Lower lobe of right lung (tissue), 2 donors: ENCODE measurements around the gene ROR1. TPM values are rescaled to one million over a fixed set of nuclear protein-coding genes. Genes with fewer than 3 reads are reported as not detected.

Experiments used
- ATAC-seq, 2 donors: fragments of 200-7000 bp; cut with Tn5 transposase; one replicate each; pipeline ENCODE4 v1.9.1; 2020 to 2022; ENCODE audit warnings: mild to moderate bottlenecking in 2 of 2, moderate library complexity in 2 of 2
- DNase-seq: peaks from one replicate; pipeline ENCODE4 v3.0.0-alpha.2; 2020
- H3K27ac ChIP-seq: fragments of 200-600 bp; one replicate; pipeline ENCODE4 v1.8.0; 2022
- H3K27me3 ChIP-seq: fragments of 200-600 bp; one replicate; pipeline ENCODE4 v1.8.0; 2022; ENCODE audit warnings: low read depth
- H3K36me3 ChIP-seq: fragments of 200-600 bp; one replicate; pipeline ENCODE4 v1.8.0; 2022; ENCODE audit warnings: mild to moderate bottlenecking
- H3K4me1 ChIP-seq: fragments of 200-600 bp; one replicate; pipeline ENCODE4 v1.8.0; 2022
- H3K4me3 ChIP-seq: fragments of 200-600 bp; one replicate; pipeline ENCODE4 v1.8.0; 2022; ENCODE audit warnings: mild to moderate bottlenecking
- H3K9me3 ChIP-seq: fragments of 200-600 bp; one replicate; pipeline ENCODE4 v1.8.0; 2022
- intact Hi-C: fragments of 100-400 bp; cut with DNase I; formaldehyde crosslinking; loops from one replicate; pipeline ENCODE4 v1.11.0; 2022
- total RNA-seq: library from RNA; stranded (reverse); fragmentation: NEBNext Ultra II Directional; extraction: Animal tissue kit (Norgen Biotek cat#: 25700); gene quantifications from one replicate; pipeline ENCODE4 v1.2.1, GENCODE V29; 2021
- TF ChIP-seq, protein P1 (sequence below): fragments of 200-600 bp; IDR thresholded peaks from one replicate; pipeline ENCODE4 v1.8.0; 2022; ENCODE audit warnings: antibody characterized with exemption, mild to moderate bottlenecking
- donor health status: DM: no; HTN: yes; CAD: no; lungs with severe emphysema.

The ROR1 gene
- total RNA-seq, 1 donor from 2014 or later, result 15.8 TPM

- intact Hi-C loops, result no loop called here
- H3K36me3 ChIP-seq, result no peaks in the 10 kb centered on the region
- no peak for DNase-seq
- no peak overlapping the region for H3K4me3 ChIP-seq
- H3K4me1 ChIP-seq, result no peaks in the 10 kb centered on the region
- H3K27ac ChIP-seq, result no peak overlapping the region
- no peaks in the 10 kb centered on the region for H3K9me3 ChIP-seq
- no peak for ATAC-seq
- TF ChIP-seq, protein P1, sequence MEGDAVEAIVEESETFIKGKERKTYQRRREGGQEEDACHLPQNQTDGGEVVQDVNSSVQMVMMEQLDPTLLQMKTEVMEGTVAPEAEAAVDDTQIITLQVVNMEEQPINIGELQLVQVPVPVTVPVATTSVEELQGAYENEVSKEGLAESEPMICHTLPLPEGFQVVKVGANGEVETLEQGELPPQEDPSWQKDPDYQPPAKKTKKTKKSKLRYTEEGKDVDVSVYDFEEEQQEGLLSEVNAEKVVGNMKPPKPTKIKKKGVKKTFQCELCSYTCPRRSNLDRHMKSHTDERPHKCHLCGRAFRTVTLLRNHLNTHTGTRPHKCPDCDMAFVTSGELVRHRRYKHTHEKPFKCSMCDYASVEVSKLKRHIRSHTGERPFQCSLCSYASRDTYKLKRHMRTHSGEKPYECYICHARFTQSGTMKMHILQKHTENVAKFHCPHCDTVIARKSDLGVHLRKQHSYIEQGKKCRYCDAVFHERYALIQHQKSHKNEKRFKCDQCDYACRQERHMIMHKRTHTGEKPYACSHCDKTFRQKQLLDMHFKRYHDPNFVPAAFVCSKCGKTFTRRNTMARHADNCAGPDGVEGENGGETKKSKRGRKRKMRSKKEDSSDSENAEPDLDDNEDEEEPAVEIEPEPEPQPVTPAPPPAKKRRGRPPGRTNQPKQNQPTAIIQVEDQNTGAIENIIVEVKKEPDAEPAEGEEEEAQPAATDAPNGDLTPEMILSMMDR, result no peak
- no peaks in the 10 kb centered on the region for H3K27me3 ChIP-seq
These were observed 333.8 kb downstream of the ROR1 start for GRCh38 chr1:64107632-64108031.

- TF ChIP-seq, protein P1, result no peak
- Histone ChIP-seq H3K27ac (no peak overlapping the region), H3K9me3 (no peaks in the 10 kb centered on the region), H3K4me3 (no peak overlapping the region), H3K36me3 (no peaks in the 10 kb centered on the region), H3K27me3 (no peaks in the 10 kb centered on the region), H3K4me1 (no peaks in the 10 kb centered on the region)
- ATAC-seq (no peak), DNase-seq (no peak)
- intact Hi-C loops, result no loop called here
These were observed 337.3 kb downstream of the ROR1 start for GRCh38 chr1:64110924-64111777.

GRCh38 chr1:64111787-64112186 is 338.0 kb downstream of the ROR1 start:
- H3K36me3 ChIP-seq, result no peaks in the 10 kb centered on the region
- TF ChIP-seq, protein P1, result no peak
- ATAC-seq (no peak), DNase-seq (no peak)
- H3K27me3 ChIP-seq, result no peaks in the 10 kb centered on the region
- H3K27ac ChIP-seq, result no peak overlapping the region
- no peaks in the 10 kb centered on the region for H3K9me3 ChIP-seq
- intact Hi-C loops, result no loop called here
- H3K4me3 ChIP-seq, result no peak overlapping the region
- H3K4me1 ChIP-seq, result no peaks in the 10 kb centered on the region

DNA sequence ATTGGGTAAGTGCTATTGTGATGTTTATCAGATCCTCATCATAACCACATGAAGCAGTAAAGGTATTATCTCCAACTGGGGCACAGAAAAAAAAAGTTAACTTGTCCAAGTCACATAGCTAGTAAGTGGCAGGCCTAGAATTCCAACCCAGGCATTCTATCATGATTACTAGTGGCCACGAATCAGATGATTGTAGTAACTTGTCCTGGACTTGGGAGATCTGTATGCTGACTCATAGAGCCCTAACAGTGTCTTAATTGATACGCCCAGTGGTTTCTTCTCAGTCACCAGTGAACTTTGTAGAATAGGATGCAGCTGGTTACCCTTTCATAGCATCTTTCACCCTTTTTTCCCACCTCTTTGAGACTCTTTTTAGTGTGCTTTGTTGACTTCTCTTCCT is 338.5 kb downstream of the ROR1 start:
- intact Hi-C loops, result no loop called here
- DNase-seq (no peak), ATAC-seq (no peak)

DNA sequence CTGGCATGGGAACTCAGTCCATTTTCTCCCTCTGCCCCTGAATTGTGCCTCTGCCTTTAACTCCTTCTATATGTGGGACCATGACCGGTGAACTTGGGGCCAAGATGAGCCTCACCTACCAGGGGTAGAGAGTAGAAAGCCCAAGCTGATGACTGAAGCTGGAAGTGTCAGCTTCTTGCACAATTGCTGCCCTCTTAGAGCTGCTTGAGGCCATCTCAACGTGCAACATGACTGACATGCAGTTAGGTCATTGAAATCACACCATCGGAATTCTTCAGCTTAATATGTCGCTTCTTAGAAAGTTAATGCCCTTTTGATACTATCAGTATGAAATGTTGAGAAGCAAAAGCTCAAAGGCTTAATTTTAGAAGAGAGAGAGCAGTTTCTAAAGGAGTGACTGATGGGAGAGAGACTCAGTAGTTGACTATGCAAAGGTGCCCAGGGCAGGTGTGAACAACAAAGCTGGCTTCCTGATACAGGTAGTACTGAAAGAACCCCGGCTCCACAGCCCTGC is 340.3 kb downstream of the ROR1 start:
- Histone ChIP-seq H3K27me3 (no peaks in the 10 kb centered on the region), H3K9me3 (no peaks in the 10 kb centered on the region), H3K36me3 (no peaks in the 10 kb centered on the region), H3K27ac (no peak overlapping the region), H3K4me3 (no peak overlapping the region), H3K4me1 (no peaks in the 10 kb centered on the region)
- intact Hi-C loops, result no loop called here
- TF ChIP-seq, protein P1, result no peak
- ATAC-seq, result no peak
- DNase-seq, result no peak

More for the DNA sequence above, 338.5 kb downstream of the ROR1 start:
- no peaks in the 10 kb centered on the region for H3K36me3 ChIP-seq
- H3K4me1 ChIP-seq, result no peaks in the 10 kb centered on the region
- H3K27me3 ChIP-seq, result no peaks in the 10 kb centered on the region
- TF ChIP-seq, protein P1, result no peak
- H3K4me3 ChIP-seq, result no peak overlapping the region
- H3K9me3 ChIP-seq, result no peaks in the 10 kb centered on the region
- no peak overlapping the region for H3K27ac ChIP-seq
